ENCODE measurements around the gene CD300C. TPM values are rescaled to one million over a fixed set of nuclear protein-coding genes. Genes with fewer than 3 reads are reported as not detected.

CD300C gene
- total and polyA plus RNA-seq, 10 of the 15 experiments (the other 5 are each of a cell fraction or from before 2014, with no cell fraction given): 0.12 to 0.38 (median 0.23) TPM; not detected in 3

DNA sequence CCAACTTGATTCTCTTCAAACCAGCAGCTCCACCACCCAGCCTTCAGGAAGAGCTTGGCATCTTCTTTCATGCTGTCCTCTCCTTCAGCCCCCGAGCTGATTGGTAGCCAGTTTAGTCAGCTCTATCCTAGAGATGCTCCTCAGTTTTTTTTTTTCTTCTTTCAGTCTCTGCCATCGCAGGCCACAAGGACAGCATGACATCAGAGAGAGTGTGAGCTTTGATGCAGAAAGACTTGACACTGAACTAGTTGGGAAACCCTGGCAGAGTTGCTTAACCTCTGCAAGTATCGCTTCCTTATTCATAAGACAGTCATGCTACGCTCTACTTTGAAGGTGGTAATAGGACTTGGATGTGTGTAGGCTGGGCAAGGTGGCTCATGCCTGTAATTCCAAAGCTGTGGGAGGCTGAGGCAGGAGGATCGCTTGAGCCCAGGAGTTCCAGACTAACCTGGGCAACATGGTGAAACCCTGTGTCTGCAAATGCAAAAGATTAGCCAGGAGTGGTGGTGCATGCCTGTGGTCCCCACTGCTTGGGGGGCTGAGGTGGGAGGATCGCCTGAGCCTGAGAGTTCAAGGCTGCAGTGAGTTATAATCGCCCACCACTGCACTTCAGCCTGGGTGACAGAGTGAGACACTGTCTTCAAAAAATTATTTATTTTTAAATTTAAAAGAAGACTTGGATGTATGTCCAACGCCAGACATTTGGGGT lies 17.3 kb downstream of the CD300C start:
- intact Hi-C loops (cut with micrococcal nuclease; ENCODE audit: unreplicated experiment) (no loop called here), in situ Hi-C loops (cut with MboI) (no loop called here)
- ChIA-PET CTCF (interaction anchor here (0.6 to 5.8 kb wide), 8 partner anchors 10 to 159 kb away, joined by 3 to 68 read pairs (median 6); partner anchors contain the start of gene GPR142), RAD21 (ENCODE audit: unreplicated experiment) (interaction anchor here (0.5 to 4.7 kb wide), 8 partner anchors 10 to 161 kb away, joined by 3 to 22 read pairs (median 6); partner anchors contain the start of genes CD300A and GPR142), SMC1A (ENCODE audit: uncharacterized antibody, unreplicated experiment) (interaction anchor here (0.7 to 7.5 kb wide), 8 partner anchors 10 to 161 kb away, joined by 3 to 45 read pairs (median 4); partner anchors contain the start of gene GPR142), POLR2A (interaction anchor here (0.6 to 1.9 kb wide), 7 partner anchors 7 to 664 kb away, joined by 3 to 9 read pairs (median 3); partner anchors contain the start of gene CD300A)
- BruUV-seq (replicated peaks): no TSS peak
- DNase-seq (ENCODE audit: low read depth, low spot score) (peak; percentile 76), ATAC-seq (peak; percentile 91), FAIRE-seq (peak; percentile 80)
- Histone ChIP-seq H2AFZ (ENCODE audit: control insufficient read depth, low read depth, low read length) (no peak overlapping the region), H3K36me3 (ENCODE audit: control insufficient read depth in 2 of 2, insufficient read depth in 2 of 2, low read length in 1 of 2) (no peaks in the 10 kb centered on the region), H3K4me3 (no peak overlapping the region), H4K20me1 (ENCODE audit: control insufficient read depth, insufficient read depth) (no peaks in the 10 kb centered on the region), H3K27ac (ENCODE audit: control insufficient read depth, insufficient read depth) (no peak overlapping the region), H3K9me3 (replicated peaks; ENCODE audit: control insufficient read depth, insufficient read depth, low read length) (no peaks in the 10 kb centered on the region; the same call in 2 of the 3 replicates), H3K9ac (ENCODE audit: control insufficient read depth, insufficient read depth, low read length) (no peak overlapping the region), H3K4me1 (ENCODE audit: control insufficient read depth, insufficient read depth, low read length) (peaks cover 7% of the 10 kb centered on the region), H3K79me2 (ENCODE audit: control insufficient read depth, insufficient read depth, low read length) (no peaks in the 10 kb centered on the region), H3K4me2 (ENCODE audit: control insufficient read depth, insufficient read depth) (peak overlapping the region; percentile 13), H3K27me3 (replicated peaks in 1 of 2; ENCODE audit: control insufficient read depth in 2 of 2, insufficient read depth in 2 of 2, low read length in 1 of 2) (peaks cover 0 to 1% of the 10 kb centered on the region in 2 experiments; a peak in 1 of 4 replicates)
- WGBS (ENCODE audit: insufficient coverage, insufficient replicate concordance, low lambda C conversion rate, missing lambda C conversion rate): 18% methylated on average over 8 of the region's 8 CpGs
- TF ChIP-seq ZNF207 (IDR thresholded peaks at IDR 0.05; ENCODE audit: borderline replicate concordance) (peak; percentile 55; the same call in 1 of the 2 replicates), HDAC6 (IDR thresholded peaks at IDR 0.05; ENCODE audit: unreplicated experiment) (no peak), RB1 (IDR thresholded peaks at IDR 0.05; ENCODE audit: borderline replicate concordance) (no peak), RUNX3 (IDR thresholded peaks at IDR 0.05; ENCODE audit: low read length) (peak; percentile 62), PAX8 (IDR thresholded peaks at IDR 0.05) (no peak), RELA (IDR thresholded peaks at IDR 0.05; ENCODE audit: borderline replicate concordance, partially characterized antibody) (no peak), RAD51 (IDR thresholded peaks at IDR 0.05) (no peak), MTA2 (IDR thresholded peaks at IDR 0.05; ENCODE audit: low read depth) (peak; percentile 79), BCL3 (IDR thresholded peaks at IDR 0.05; ENCODE audit: borderline replicate concordance, insufficient read depth, low read depth, low read length, poor library complexity, severe bottlenecking) (no peak), BRCA1 (IDR thresholded peaks at IDR 0.05; ENCODE audit: low read depth, low read length) (no peak), YBX1 (IDR thresholded peaks at IDR 0.05) (no peak), BACH1 (IDR thresholded peaks at IDR 0.05; ENCODE audit: borderline replicate concordance) (no peak)
- TF ChIP-seq, protein P1, sequence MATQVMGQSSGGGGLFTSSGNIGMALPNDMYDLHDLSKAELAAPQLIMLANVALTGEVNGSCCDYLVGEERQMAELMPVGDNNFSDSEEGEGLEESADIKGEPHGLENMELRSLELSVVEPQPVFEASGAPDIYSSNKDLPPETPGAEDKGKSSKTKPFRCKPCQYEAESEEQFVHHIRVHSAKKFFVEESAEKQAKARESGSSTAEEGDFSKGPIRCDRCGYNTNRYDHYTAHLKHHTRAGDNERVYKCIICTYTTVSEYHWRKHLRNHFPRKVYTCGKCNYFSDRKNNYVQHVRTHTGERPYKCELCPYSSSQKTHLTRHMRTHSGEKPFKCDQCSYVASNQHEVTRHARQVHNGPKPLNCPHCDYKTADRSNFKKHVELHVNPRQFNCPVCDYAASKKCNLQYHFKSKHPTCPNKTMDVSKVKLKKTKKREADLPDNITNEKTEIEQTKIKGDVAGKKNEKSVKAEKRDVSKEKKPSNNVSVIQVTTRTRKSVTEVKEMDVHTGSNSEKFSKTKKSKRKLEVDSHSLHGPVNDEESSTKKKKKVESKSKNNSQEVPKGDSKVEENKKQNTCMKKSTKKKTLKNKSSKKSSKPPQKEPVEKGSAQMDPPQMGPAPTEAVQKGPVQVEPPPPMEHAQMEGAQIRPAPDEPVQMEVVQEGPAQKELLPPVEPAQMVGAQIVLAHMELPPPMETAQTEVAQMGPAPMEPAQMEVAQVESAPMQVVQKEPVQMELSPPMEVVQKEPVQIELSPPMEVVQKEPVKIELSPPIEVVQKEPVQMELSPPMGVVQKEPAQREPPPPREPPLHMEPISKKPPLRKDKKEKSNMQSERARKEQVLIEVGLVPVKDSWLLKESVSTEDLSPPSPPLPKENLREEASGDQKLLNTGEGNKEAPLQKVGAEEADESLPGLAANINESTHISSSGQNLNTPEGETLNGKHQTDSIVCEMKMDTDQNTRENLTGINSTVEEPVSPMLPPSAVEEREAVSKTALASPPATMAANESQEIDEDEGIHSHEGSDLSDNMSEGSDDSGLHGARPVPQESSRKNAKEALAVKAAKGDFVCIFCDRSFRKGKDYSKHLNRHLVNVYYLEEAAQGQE (IDR thresholded peaks at IDR 0.05; ENCODE audit: low read depth, low read length): no peak
- TF ChIP-seq, protein P2, sequence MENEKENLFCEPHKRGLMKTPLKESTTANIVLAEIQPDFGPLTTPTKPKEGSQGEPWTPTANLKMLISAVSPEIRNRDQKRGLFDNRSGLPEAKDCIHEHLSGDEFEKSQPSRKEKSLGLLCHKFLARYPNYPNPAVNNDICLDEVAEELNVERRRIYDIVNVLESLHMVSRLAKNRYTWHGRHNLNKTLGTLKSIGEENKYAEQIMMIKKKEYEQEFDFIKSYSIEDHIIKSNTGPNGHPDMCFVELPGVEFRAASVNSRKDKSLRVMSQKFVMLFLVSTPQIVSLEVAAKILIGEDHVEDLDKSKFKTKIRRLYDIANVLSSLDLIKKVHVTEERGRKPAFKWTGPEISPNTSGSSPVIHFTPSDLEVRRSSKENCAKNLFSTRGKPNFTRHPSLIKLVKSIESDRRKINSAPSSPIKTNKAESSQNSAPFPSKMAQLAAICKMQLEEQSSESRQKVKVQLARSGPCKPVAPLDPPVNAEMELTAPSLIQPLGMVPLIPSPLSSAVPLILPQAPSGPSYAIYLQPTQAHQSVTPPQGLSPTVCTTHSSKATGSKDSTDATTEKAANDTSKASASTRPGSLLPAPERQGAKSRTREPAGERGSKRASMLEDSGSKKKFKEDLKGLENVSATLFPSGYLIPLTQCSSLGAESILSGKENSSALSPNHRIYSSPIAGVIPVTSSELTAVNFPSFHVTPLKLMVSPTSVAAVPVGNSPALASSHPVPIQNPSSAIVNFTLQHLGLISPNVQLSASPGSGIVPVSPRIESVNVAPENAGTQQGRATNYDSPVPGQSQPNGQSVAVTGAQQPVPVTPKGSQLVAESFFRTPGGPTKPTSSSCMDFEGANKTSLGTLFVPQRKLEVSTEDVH (IDR thresholded peaks at IDR 0.05; ENCODE audit: low read depth, partially characterized antibody): peak; percentile 30

Measured in GM12878 (cell line).